ENCODE measurements around the gene TH. TPM values are rescaled to one million over a fixed set of nuclear protein-coding genes. Genes with fewer than 3 reads are reported as not detected.

The TH gene
- total RNA-seq, 5 donors from 2014 or later (not counting 1 experiment from before 2014, with no cell fraction given), result not detected

DNA sequence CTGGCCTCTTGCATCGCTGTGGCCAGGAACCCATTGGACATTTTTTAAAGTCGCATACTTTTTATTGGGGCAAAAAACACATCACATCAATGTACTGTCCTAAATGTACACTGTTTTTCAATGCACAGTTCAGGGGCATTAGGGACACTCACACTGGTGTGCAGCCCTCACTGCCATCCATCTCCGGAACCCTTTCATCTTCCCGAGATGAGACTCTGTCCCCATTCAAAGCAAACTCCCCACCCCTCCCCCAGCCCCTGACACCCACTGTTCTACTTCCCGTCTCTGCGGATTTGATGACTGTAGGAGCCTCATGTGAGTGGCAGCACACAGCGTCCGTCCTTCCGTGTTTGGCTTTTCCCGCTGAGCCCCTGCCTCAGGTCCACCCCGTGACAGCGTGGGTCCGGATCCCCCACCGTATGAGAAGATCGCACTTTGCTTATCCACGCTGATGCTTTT, 41.8 kb upstream of the TH start:
- no peaks in the 10 kb centered on the region for H3K36me3 Mint-ChIP-seq
- CTCF ChIA-PET, result interaction anchor here in 1 of 2 donors (1.0 kb wide), 1 partner anchor 206 kb away, joined by 3 read pairs; no protein-coding TSS in a partner anchor
- no peaks in the 10 kb centered on the region for H3K36me3 ChIP-seq (ENCODE audit: control insufficient read depth in 2 of 2, extremely low read depth in 1 of 2, insufficient read depth in 1 of 2, low read length in 1 of 2)
- H3K27me3 ChIP-seq (replicated peaks in 1 of 2; ENCODE audit: control insufficient read depth in 2 of 2, extremely low read depth in 1 of 2, insufficient read depth in 2 of 2, low read length in 1 of 2), result peaks cover 0 to 31% of the 10 kb centered on the region in 2 experiments
- H3K27ac ChIP-seq (ENCODE audit: low read length), result peak overlapping the region; percentile 20
- H3K4me3 ChIP-seq (ENCODE audit: control insufficient read depth in 1 of 2, extremely low read depth in 1 of 2, low read length in 1 of 2), result no peak overlapping the region
- peak in 23 of 35 experiments; percentile 16 to 55 (median 30) for DNase-seq
- peak; percentile 52 to 74 (median 68) for ATAC-seq (replicated peaks in 1 of 4)
- WGBS (ENCODE audit: insufficient coverage), result 32% methylated on average over 9 of the region's 16 CpGs
- peaks cover 13 to 24% (median 18%) of the 10 kb centered on the region in 3 donors for H3K4me1 Mint-ChIP-seq
- no peaks in the 10 kb centered on the region for H3K9me3 Mint-ChIP-seq
- POLR2A ChIA-PET, result no interaction called here
- H3K9me3 ChIP-seq, result no peaks in the 10 kb centered on the region
- H3K27ac Mint-ChIP-seq, result peak overlapping the region; percentile 65 to 89
- H3K27me3 Mint-ChIP-seq, result peaks cover 0 to 1% of the 10 kb centered on the region in 2 donors
- H3K4me1 ChIP-seq (ENCODE audit: control insufficient read depth in 1 of 2, extremely low read depth in 1 of 2, insufficient read depth in 2 of 2, low read length in 2 of 2), result peaks cover 2 to 60% of the 10 kb centered on the region in 2 experiments
- peak overlapping the region; percentile 13 to 48 (median 43) for H3K4me3 Mint-ChIP-seq

DNA sequence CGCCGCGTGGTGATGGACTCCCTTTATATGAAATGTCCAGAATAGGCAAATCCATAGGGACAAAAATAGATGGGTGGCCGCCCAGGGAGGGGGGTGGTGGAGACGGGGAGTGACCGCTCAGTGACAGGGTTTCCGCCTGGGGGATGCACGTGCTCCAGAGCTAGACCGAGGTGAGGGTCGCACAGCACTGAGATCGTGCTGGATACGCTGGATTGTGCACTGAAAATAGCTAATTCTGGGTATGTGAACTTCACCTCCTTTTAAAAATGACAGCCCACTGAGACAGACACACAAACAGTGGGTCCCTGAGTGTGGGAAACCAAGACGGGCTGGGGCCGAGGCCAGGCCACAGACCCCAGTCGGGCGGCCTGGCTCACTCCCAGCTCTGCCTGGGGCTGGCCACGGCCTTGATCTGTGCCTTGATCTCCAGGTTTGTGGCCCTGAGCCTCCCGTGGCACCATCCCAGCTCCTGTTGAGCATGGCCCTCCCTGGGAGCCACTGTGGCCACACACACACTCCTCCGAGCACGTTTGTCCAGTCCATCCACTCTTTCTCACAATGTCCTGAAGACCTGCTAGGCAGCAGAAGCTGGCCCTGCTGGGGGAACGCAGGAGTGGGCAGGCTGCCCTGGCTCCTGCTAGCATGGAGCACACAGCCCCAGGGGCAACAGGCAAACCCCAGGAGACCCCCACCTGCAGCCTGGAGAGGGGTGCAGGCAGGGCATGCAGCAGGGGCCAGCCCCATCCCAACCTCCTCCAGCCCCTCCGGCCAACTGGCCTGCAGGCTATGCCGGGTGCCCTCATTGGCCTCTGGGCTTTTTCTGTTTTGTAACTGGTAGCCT, 41.0 kb upstream of the TH start:
- POLR2A ChIA-PET, result no interaction called here
- CTCF ChIA-PET, result no interaction called here
- H3K4me3 Mint-ChIP-seq, result no peak overlapping the region

GRCh38 chr11:2211113-2211971, 39.7 kb upstream of the TH start:
- Histone ChIP-seq H3K4me3 (ENCODE audit: control insufficient read depth in 1 of 2, extremely low read depth in 1 of 2, low read length in 1 of 2) (no peak overlapping the region), H3K27me3 (replicated peaks in 1 of 2; ENCODE audit: control insufficient read depth in 2 of 2, extremely low read depth in 1 of 2, insufficient read depth in 2 of 2, low read length in 1 of 2) (peaks cover 0 to 29% of the 10 kb centered on the region in 2 experiments), H3K27ac (ENCODE audit: low read length) (no peak overlapping the region), H3K4me1 (ENCODE audit: control insufficient read depth in 1 of 2, extremely low read depth in 1 of 2, insufficient read depth in 2 of 2, low read length in 2 of 2) (peaks cover 2 to 39% of the 10 kb centered on the region in 2 experiments), H3K36me3 (ENCODE audit: control insufficient read depth in 2 of 2, extremely low read depth in 1 of 2, insufficient read depth in 1 of 2, low read length in 1 of 2) (no peaks in the 10 kb centered on the region), H3K9me3 (no peaks in the 10 kb centered on the region)
- Mint-ChIP-seq H3K27me3 (peaks cover 3 to 4% of the 10 kb centered on the region in 2 donors), H3K9me3 (no peaks in the 10 kb centered on the region), H3K4me3 (no peak overlapping the region), H3K4me1 (peaks cover 13 to 17% (median 13%) of the 10 kb centered on the region in 3 donors), H3K36me3 (peaks cover 4% of the 10 kb centered on the region), H3K27ac (no peak overlapping the region)
- POLR2A ChIA-PET, result no interaction called here
- no peak for ATAC-seq (replicated peaks in 1 of 4)
- DNase-seq, result peak in 2 of 35 experiments; percentile 2 to 9
- 85% methylated on average over 21 of the region's 30 CpGs for WGBS (ENCODE audit: insufficient coverage)
- CTCF ChIA-PET, result no interaction called here

More for the DNA sequence above, 41.0 kb upstream of the TH start:
- Histone ChIP-seq H3K4me1 (ENCODE audit: control insufficient read depth in 1 of 2, extremely low read depth in 1 of 2, insufficient read depth in 2 of 2, low read length in 2 of 2) (peaks cover 2 to 52% of the 10 kb centered on the region in 2 experiments), H3K4me3 (ENCODE audit: control insufficient read depth in 1 of 2, extremely low read depth in 1 of 2, low read length in 1 of 2) (no peak overlapping the region), H3K27ac (ENCODE audit: low read length) (peak overlapping the region; percentile 24), H3K36me3 (ENCODE audit: control insufficient read depth in 2 of 2, extremely low read depth in 1 of 2, insufficient read depth in 1 of 2, low read length in 1 of 2) (no peaks in the 10 kb centered on the region), H3K27me3 (replicated peaks in 1 of 2; ENCODE audit: control insufficient read depth in 2 of 2, extremely low read depth in 1 of 2, insufficient read depth in 2 of 2, low read length in 1 of 2) (peaks cover 0 to 33% of the 10 kb centered on the region in 2 experiments), H3K9me3 (no peaks in the 10 kb centered on the region)
- 89% methylated on average over 14 of the region's 23 CpGs for WGBS (ENCODE audit: insufficient coverage)
- peaks cover 13 to 18% (median 13%) of the 10 kb centered on the region in 3 donors for H3K4me1 Mint-ChIP-seq
- no peaks in the 10 kb centered on the region for H3K36me3 Mint-ChIP-seq
- no peaks in the 10 kb centered on the region for H3K9me3 Mint-ChIP-seq
- DNase-seq (peak in 4 of 35 experiments; percentile 2 to 19 (median 8)), ATAC-seq (replicated peaks in 1 of 4) (no peak)
- peaks cover 3 to 4% of the 10 kb centered on the region in 2 donors for H3K27me3 Mint-ChIP-seq
- peak overlapping the region; percentile 59 to 89 for H3K27ac Mint-ChIP-seq

DNA sequence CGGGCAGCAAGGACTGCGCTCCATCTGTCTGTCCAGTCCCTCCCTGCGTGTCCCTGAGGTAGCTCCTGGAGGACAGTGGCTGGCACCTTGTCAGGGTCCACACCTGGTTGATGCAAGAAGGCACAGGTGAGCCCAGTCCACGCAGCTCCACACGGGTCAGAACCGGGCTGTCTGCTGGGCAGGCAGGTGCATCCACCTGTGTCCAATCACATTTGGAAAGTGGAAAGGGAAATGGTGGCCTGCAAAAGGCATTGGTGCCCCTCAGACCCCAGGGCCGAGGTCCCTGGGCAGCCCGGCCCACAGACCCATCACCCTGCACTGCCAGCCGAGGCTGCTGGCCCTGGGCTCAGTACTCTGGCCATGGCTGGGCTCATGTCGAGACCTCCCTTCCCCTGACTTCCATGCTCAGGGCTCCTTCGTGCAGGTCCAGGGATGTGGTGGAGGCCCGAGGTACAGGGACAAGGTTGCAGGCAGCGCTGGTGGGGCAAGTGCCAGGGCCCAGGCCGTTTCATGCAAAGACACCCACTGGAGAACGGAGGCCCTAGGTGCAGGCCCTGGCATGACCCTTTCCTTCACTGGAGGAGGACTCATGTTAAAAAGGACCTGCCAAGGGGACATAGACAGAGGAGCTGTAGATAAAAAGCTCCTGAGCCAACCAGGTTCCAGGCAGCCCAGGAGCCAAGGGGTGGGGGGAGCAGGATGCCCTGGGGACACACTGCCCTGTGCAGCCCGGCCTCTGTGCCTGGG, 38.9 kb upstream of the TH start:
- Mint-ChIP-seq H3K4me3 (no peak overlapping the region), H3K27ac (no peak overlapping the region), H3K36me3 (peaks cover 4% of the 10 kb centered on the region), H3K27me3 (peaks cover 3 to 4% of the 10 kb centered on the region in 2 donors), H3K4me1 (peaks cover 13 to 17% (median 13%) of the 10 kb centered on the region in 3 donors), H3K9me3 (no peaks in the 10 kb centered on the region)
- Histone ChIP-seq H3K27me3 (replicated peaks in 1 of 2; ENCODE audit: control insufficient read depth in 2 of 2, extremely low read depth in 1 of 2, insufficient read depth in 2 of 2, low read length in 1 of 2) (peaks cover 0 to 28% of the 10 kb centered on the region in 2 experiments), H3K4me3 (ENCODE audit: control insufficient read depth in 1 of 2, extremely low read depth in 1 of 2, low read length in 1 of 2) (no peak overlapping the region), H3K27ac (ENCODE audit: low read length) (no peak overlapping the region), H3K9me3 (no peaks in the 10 kb centered on the region), H3K36me3 (ENCODE audit: control insufficient read depth in 2 of 2, extremely low read depth in 1 of 2, insufficient read depth in 1 of 2, low read length in 1 of 2) (no peaks in the 10 kb centered on the region), H3K4me1 (ENCODE audit: control insufficient read depth in 1 of 2, extremely low read depth in 1 of 2, insufficient read depth in 2 of 2, low read length in 2 of 2) (peaks cover 2 to 32% of the 10 kb centered on the region in 2 experiments)
- ATAC-seq (replicated peaks in 1 of 4) (no peak), DNase-seq (peak in 1 of 35 experiments; percentile 1)
- ChIA-PET POLR2A (no interaction called here), CTCF (no interaction called here)
- 82% methylated on average over 14 of the region's 16 CpGs for WGBS (ENCODE audit: insufficient coverage)

- peak in 3 of 35 experiments; percentile 1 to 11 (median 3) for DNase-seq
- no peaks in the 10 kb centered on the region for H3K9me3 ChIP-seq
- H3K9me3 Mint-ChIP-seq, result no peaks in the 10 kb centered on the region
- no peak overlapping the region for H3K27ac Mint-ChIP-seq
- CTCF ChIA-PET, result no interaction called here
- peaks cover 0 to 28% of the 10 kb centered on the region in 2 experiments for H3K27me3 ChIP-seq (replicated peaks in 1 of 2; ENCODE audit: control insufficient read depth in 2 of 2, extremely low read depth in 1 of 2, insufficient read depth in 2 of 2, low read length in 1 of 2)
- H3K27ac ChIP-seq (ENCODE audit: low read length), result no peak overlapping the region
- no peak for ATAC-seq (replicated peaks in 1 of 4)
- 75% methylated on average over 8 of the region's 12 CpGs for WGBS (ENCODE audit: insufficient coverage)
- H3K4me1 Mint-ChIP-seq, result peaks cover 13 to 17% (median 13%) of the 10 kb centered on the region in 3 donors
- peaks cover 3 to 4% of the 10 kb centered on the region in 2 donors for H3K27me3 Mint-ChIP-seq
- H3K4me3 Mint-ChIP-seq, result no peak overlapping the region
- H3K36me3 ChIP-seq (ENCODE audit: control insufficient read depth in 2 of 2, extremely low read depth in 1 of 2, insufficient read depth in 1 of 2, low read length in 1 of 2), result no peaks in the 10 kb centered on the region
- H3K4me1 ChIP-seq (ENCODE audit: control insufficient read depth in 1 of 2, extremely low read depth in 1 of 2, insufficient read depth in 2 of 2, low read length in 2 of 2), result peaks cover 2 to 27% of the 10 kb centered on the region in 2 experiments
- POLR2A ChIA-PET, result no interaction called here
- no peak overlapping the region for H3K4me3 ChIP-seq (ENCODE audit: control insufficient read depth in 1 of 2, extremely low read depth in 1 of 2, low read length in 1 of 2)
- H3K36me3 Mint-ChIP-seq, result peaks cover 4% of the 10 kb centered on the region
Measured at GRCh38 chr11:2209900-2210321, 38.3 kb upstream of the TH start.

Measured in T-cell (primary cell).